GM12875 (cell line): ENCODE data around the gene ZSWIM6.

Source experiments
- H3K4me3 ChIP-seq: one replicate; pipeline ENCODE4 v1.5.1; 2011; ENCODE audit warnings: low read depth, low read length, control low read depth
- CTCF ChIP-seq: IDR thresholded peaks from 2 replicates; pipeline ENCODE4 v1.5.1; 2011; ENCODE audit warnings: low read depth, mild to moderate bottlenecking, control low read depth, inconsistent platforms, low read length, moderate library complexity, borderline replicate concordance; ENCODE audit not compliant: insufficient read depth

The ZSWIM6 gene

GRCh38 chr5:61351733-61352132 is 19.7 kb downstream of the ZSWIM6 start:
- no peak for TF ChIP-seq CTCF
- no peak overlapping the region for H3K4me3 ChIP-seq

- no peak overlapping the region for H3K4me3 ChIP-seq
- TF ChIP-seq CTCF = no peak
These were observed 20.1 kb downstream of the ZSWIM6 start for GRCh38 chr5:61352180-61352579.

GRCh38 chr5:61352612-61353156 is 20.6 kb downstream of the ZSWIM6 start:
- H3K4me3 ChIP-seq = no peak overlapping the region
- TF ChIP-seq CTCF = no peak

GRCh38 chr5:61353293-61353692 is 21.2 kb downstream of the ZSWIM6 start:
- TF ChIP-seq CTCF = no peak
- no peak overlapping the region for H3K4me3 ChIP-seq

GRCh38 chr5:61354199-61354598 is 22.1 kb downstream of the ZSWIM6 start:
- H3K4me3 ChIP-seq = no peak overlapping the region
- TF ChIP-seq CTCF = no peak

GRCh38 chr5:61357745-61358144 is 25.7 kb downstream of the ZSWIM6 start:
- TF ChIP-seq CTCF = peak; percentile 21; the same call in 1 of the 2 replicates

GRCh38 chr5:61362796-61363368 is 30.8 kb downstream of the ZSWIM6 start:
- TF ChIP-seq CTCF = peak; percentile 29; the same call in 1 of the 2 replicates
- H3K4me3 ChIP-seq = no peak overlapping the region

More at GRCh38 chr5:61357745-61358144, 25.7 kb downstream of the ZSWIM6 start:
- H3K4me3 ChIP-seq = no peak overlapping the region
